ENCODE data around the gene CENPP.

CENPP gene

DNA sequence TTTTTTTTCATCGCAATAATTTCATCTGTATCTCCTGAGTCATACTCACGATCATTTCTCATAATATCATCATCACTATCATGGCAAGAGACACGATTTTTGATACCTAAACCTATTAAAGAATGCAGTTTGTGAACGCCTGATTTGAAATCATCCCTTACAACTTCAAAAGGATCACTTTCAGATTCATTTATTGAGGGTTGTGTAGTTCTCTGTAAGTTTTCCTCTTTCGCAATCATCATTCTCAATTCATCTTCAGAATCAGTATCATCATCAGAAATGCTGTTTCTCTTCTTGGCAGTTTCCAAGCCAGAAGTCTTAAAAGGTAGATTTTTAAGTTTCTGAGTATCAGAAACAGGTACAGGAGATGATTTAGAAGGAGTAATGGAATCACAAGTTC, 10.3 kb upstream of the CENPP start:
- DNase-seq = no peak

DNA sequence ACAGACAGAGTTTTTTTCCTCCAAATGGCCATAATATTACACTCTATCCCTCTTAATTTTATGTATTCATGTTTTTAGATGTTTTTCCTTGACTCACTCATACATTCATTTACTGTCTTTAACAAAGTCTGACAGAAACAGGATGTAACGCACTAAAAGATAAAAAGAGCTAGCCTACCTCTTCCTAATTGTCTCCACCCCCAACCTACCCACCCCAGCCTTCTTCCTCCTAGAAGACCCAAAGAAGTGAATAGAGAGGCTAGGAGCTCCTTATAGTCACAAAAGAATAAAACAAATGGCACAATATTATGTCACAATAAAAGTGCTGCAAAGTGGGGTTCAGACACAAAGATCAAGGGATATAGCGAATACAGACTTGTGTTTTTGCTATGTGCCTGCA, 1.3 kb upstream of the CENPP start:
- DNase-seq = no peak

GRCh38 chr9:92324889-92325268, 874 bp upstream of the CENPP start:
- no peak for DNase-seq

DNA sequence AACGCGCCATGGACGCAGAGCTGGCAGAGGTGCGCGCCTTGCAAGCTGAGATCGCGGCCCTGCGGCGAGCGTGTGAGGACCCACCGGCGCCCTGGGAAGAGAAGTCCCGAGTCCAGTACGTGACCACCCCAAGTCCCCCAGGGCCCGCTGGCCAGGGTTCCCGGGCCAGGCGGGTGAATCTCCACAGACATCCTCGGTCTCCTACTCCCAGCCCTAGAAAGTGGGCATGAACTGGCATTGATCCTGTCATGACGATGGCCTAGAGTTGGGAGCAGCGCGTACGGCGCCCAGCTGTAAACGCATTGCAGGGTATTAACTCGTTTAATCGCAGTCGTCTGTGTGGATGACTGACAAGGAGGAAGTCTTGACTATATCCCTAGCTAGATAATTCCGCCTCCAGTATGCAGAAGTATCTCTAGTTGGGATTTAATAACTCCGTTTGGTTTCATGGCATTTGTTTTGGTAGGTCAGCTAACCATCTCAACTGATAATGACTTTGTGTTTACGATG, 293 bp downstream of the CENPP start:
- no peak for DNase-seq

- no peak for DNase-seq
Observed at GRCh38 chr9:92327283-92327850, 1.6 kb downstream of the CENPP start.

DNA sequence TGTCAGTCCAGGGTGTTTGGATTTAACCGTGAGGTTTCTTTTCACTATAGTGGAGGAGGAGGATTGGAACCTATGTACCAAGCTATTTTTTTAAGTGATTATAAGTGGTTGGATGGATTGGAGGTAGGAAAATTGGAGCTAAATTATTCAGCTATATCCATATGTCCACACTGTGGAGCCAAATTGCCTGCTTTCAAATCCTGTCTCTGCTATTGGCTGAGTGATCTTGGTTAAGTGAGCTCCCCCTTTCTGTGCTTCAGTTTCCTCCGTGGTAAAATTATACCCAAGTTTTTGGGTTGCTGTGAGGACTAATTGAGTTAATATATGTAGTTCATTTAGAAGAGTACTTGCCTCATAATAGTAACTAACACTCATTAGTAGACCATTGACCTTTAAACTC, 2.5 kb downstream of the CENPP start:
- peak; percentile 30 for DNase-seq

GRCh38 chr9:92332577-92333281, 7.0 kb downstream of the CENPP start:
- no peak for DNase-seq

- DNase-seq = no peak
Observed at GRCh38 chr9:92333282-92333634, 7.5 kb downstream of the CENPP start.

GRCh38 chr9:92341578-92341977, 15.8 kb downstream of the CENPP start:
- no peak for DNase-seq

- no peak for DNase-seq
Observed at GRCh38 chr9:92342825-92343488, 17.2 kb downstream of the CENPP start.

- no peak for DNase-seq
Observed at GRCh38 chr9:92345582-92345981, 19.8 kb downstream of the CENPP start.

DNA sequence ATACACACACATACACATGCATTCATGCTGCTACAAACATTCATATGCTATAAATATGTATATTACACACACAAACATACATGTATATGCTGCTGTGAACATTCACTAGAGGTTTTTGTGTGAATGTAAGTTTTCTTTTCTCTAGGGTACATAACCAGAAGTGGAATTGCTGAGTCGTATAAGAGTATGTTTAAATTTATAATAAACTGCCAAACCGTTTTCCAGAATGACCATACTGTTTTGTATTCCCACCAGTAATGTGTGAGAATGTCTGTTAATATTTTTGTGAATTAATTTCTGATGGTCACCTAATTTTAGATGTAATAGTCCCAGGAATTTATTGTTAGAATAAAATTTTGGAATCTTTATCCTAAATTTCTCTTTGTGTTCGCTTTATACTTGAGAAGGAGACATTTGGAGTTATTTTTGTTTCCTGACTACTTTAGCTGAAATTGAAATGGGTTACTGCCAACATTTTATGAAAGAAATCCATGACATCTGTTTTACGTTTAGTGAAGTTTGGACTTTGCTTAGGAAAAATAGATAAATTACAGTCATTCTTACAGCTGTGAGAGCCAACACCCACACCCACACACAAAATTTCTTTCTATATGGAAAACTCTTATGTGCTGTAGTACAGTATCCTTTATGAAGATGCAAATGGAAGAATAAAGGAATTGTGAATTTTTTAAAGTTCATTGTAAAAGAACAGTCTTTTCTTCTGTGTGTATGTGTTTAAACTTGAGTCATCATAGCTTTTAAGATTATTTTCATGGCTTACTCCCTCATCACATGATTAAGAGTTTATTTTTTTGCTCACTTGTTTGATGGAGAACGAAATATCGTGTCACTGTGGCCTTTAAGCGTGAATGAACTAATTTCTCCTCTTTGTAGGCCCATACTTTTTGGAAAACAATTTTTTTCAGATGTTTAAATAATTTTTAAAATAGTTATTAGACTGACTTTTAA, 24.3 kb downstream of the CENPP start:
- no peak for DNase-seq

GRCh38 chr9:92350740-92351133, 25.0 kb downstream of the CENPP start:
- no peak for DNase-seq

GRCh38 chr9:92353051-92353450, 27.3 kb downstream of the CENPP start:
- no peak for DNase-seq

- DNase-seq = no peak
Observed at GRCh38 chr9:92359394-92359995, 33.7 kb downstream of the CENPP start.

GRCh38 chr9:92360083-92360482, 34.3 kb downstream of the CENPP start:
- DNase-seq = no peak

- no peak for DNase-seq
Observed at GRCh38 chr9:92369075-92369474, 43.3 kb downstream of the CENPP start.

DNA sequence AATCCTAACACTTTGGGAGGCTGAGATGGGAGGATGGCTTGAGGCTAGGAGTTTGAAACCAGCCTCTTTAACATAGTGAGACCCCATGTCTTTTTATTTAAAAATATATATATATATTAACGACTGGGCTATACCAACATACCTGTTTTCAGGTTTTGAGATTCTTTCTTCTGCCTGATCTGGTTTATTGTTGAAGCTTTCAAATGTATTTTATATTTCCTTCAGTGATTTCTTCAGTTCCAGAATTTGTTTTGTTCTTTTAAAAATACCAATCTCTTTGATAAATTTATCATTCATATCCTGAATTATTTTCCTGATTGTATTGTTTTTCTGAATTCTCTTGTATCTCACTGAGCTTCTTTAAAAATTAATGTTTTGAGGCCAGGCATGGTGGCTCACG, 47.4 kb downstream of the CENPP start:
- no peak for DNase-seq

DNA sequence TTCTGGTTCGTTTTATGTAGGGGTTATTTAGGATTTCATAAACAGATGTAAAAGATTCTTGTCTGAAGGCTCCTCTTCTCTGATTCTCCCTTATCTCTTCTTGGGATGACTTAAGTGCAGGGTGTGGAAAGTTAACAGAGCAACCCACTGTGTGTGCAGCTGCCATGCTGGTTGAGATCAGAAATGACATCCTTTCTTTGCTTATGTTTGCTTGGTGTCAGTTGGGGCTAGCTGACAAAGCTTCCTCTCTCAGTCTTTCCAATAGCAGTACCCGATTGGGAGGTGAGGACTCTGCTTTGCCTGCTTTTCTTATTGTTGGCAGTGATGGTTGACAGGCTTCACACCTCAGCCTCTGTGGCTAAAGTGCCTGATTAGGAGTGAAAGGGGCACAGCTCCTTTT, 52.1 kb downstream of the CENPP start:
- DNase-seq = peak; percentile 5

DNA sequence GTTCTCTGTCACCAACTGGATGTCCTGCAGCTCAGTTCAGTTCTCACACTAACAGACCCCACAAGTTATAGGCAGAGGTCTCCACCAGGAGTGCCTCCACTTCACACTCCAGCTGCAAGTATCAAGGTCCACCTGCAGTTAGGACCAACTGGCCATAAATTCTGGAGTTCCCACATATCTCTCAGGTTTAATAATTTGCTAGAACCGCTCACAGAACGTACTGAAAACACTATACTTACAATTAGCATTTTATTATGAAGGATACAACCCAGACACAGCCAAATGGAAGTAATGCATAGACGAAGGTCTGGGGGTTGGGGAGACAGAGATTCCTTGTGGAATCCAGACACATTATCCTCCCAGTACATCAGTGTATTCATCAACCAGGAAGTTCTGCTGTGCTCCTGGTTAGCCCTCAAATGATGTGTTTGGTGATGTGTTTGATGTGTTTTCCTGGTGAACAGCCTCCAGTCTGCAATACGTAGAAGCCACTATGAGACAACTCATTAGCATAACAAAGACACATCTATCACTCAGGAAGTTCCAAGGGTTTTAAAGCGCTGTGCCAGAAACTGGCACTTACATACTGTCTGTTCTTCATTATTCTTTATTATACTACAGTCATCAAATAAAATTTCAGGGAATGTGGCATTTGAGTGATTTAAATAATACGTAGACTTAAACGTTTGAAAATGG, 53.3 kb downstream of the CENPP start:
- peak; percentile 32 for DNase-seq

DNA sequence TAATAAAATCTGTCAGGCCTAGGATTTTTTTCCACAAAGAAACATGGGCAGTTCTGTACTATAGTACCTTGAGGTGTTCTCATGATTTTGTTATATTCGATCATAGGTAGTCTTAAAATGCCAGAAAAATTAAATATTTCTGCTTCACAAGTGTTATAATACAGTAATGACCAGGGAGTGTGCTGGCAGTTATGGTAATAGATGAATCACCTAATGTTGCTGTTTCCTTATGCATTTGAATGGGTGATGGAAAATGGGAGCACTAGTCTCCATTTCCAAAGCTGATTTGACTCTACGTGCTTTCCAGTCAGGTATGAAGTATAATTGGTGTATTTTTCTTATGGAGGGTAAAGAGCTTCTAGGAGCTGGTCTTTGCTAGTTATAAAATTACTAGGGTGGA, 54.9 kb downstream of the CENPP start:
- no peak for DNase-seq

- DNase-seq = no peak
Observed at GRCh38 chr9:92381775-92382174, 56.0 kb downstream of the CENPP start.

Measured in COR-L47 (cell line).